GM12891 (cell line): ENCODE data around the gene CRTC2.

Experiments used
- PAX5 ChIP-seq: IDR thresholded peaks from 2 replicates; pipeline ENCODE4 v1.6.1; 2011; ENCODE audit warnings: low read length, moderate library complexity, mild to moderate bottlenecking; ENCODE audit not compliant: insufficient read depth, severe bottlenecking
- POLR2A ChIP-seq: IDR thresholded peaks from 2 replicates; pipeline ENCODE4 v1.6.1; 2011; ENCODE audit warnings: low read depth, low read length, control low read depth
- POLR2AphosphoS5 ChIP-seq: IDR thresholded peaks from 2 replicates; pipeline ENCODE4 v1.6.1; 2011; ENCODE audit warnings: low read depth, low read length, control low read depth
- POU2F2 ChIP-seq: IDR thresholded peaks from 2 replicates; pipeline ENCODE4 v1.6.1; 2011; ENCODE audit warnings: low read depth, mild to moderate bottlenecking, control low read depth, low read length, moderate library complexity
- SPI1 ChIP-seq: IDR thresholded peaks from 2 replicates; pipeline ENCODE4 v1.6.1; 2011; ENCODE audit warnings: low read depth, low read length, control low read depth
- TAF1 ChIP-seq: IDR thresholded peaks from 2 replicates; pipeline ENCODE4 v1.6.1; 2011; ENCODE audit warnings: low read depth, low read length, control low read depth

- TF ChIP-seq POLR2AphosphoS5, result no peak
- no peak for TF ChIP-seq POLR2A
- no peak for TF ChIP-seq SPI1
- TF ChIP-seq TAF1, result no peak
- no peak for TF ChIP-seq POU2F2
- TF ChIP-seq PAX5, result no peak
Measured at GRCh38 chr1:153984123-153984894, 25.9 kb upstream of the CRTC2 start.
